ENCODE measurements around the gene WNT9B. TPM values are rescaled to one million over a fixed set of nuclear protein-coding genes. Genes with fewer than 3 reads are reported as not detected.

WNT9B gene
- total RNA-seq, 1 experiment from 2014 or later = not detected

- Histone ChIP-seq H3K36me3 (ENCODE audit: low read depth, low read length) (no peaks in the 10 kb centered on the region), H3K4me2 (ENCODE audit: low read length) (no peak overlapping the region), H3K27me3 (ENCODE audit: low read length) (peaks cover 9% of the 10 kb centered on the region; the same call in 1 of the 2 replicates), H3K4me1 (ENCODE audit: insufficient read depth, low read length) (no peaks in the 10 kb centered on the region), H3K79me2 (ENCODE audit: low read length) (no peaks in the 10 kb centered on the region), H3F3A (ENCODE audit: low read length, unreplicated experiment) (no peaks in the 10 kb centered on the region), H3K9me3 (ENCODE audit: low read length) (no peaks in the 10 kb centered on the region), H3K9me2 (replicated peaks; ENCODE audit: low read length) (no peaks in the 10 kb centered on the region), H2AFZ (ENCODE audit: low read length) (no peak overlapping the region), H3K4me3 (ENCODE audit: low read length) (no peak overlapping the region), H4K20me1 (ENCODE audit: low read length) (no peaks in the 10 kb centered on the region), H3K27ac (ENCODE audit: low read length) (no peak overlapping the region), H3K9ac (ENCODE audit: low read length) (no peak overlapping the region)
- ATAC-seq (no peak), DNase-seq (no peak)
- ChIA-PET POLR2A (ENCODE audit: unreplicated experiment) (no interaction called here), CTCF (no interaction called here)
- TF ChIP-seq EZH2phosphoT487 (IDR thresholded peaks at IDR 0.05; ENCODE audit: borderline replicate concordance, low read length) (no peak), CTCF (conservative IDR thresholded peaks at IDR 0.05; ENCODE audit: low read depth, low read length) (no peak), EZH2 (IDR thresholded peaks at IDR 0.05; ENCODE audit: low read length, unreplicated experiment) (no peak)
- no TSS peak for BruUV-seq (replicated peaks)
- intact Hi-C loops (cut with micrococcal nuclease) = no loop called here
Measured at GRCh38 chr17:46869975-46870803, 18.8 kb downstream of the WNT9B start.

DNA sequence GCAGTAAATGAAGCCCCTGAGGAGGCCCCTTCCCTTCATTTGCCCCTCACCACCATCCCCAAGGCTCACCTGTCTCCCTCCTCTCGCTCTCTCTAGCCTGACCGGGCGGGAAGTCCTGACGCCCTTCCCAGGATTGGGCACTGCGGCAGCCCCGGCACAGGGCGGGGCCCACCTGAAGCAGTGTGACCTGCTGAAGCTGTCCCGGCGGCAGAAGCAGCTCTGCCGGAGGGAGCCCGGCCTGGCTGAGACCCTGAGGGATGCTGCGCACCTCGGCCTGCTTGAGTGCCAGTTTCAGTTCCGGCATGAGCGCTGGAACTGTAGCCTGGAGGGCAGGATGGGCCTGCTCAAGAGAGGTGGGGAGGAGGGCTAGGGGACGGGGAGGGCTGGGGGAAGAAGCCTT, 21.0 kb downstream of the WNT9B start:
- Histone ChIP-seq H2AFZ (ENCODE audit: low read length) (no peak overlapping the region), H3K9me3 (ENCODE audit: low read length) (no peaks in the 10 kb centered on the region), H4K20me1 (ENCODE audit: low read length) (no peaks in the 10 kb centered on the region), H3K4me1 (ENCODE audit: insufficient read depth, low read length) (no peaks in the 10 kb centered on the region), H3F3A (ENCODE audit: low read length, unreplicated experiment) (no peaks in the 10 kb centered on the region), H3K4me2 (ENCODE audit: low read length) (no peak overlapping the region), H3K27ac (ENCODE audit: low read length) (no peak overlapping the region), H3K79me2 (ENCODE audit: low read length) (no peaks in the 10 kb centered on the region), H3K4me3 (ENCODE audit: low read length) (no peak overlapping the region), H3K27me3 (ENCODE audit: low read length) (no peaks in the 10 kb centered on the region), H3K9ac (ENCODE audit: low read length) (no peak overlapping the region), H3K36me3 (ENCODE audit: low read depth, low read length) (no peaks in the 10 kb centered on the region), H3K9me2 (replicated peaks; ENCODE audit: low read length) (no peaks in the 10 kb centered on the region)
- no peak for TF ChIP-seq EZH2 (IDR thresholded peaks at IDR 0.05; ENCODE audit: low read length, unreplicated experiment)
- no peak for TF ChIP-seq EZH2phosphoT487 (IDR thresholded peaks at IDR 0.05; ENCODE audit: borderline replicate concordance, low read length)
- no peak for TF ChIP-seq CTCF (conservative IDR thresholded peaks at IDR 0.05; ENCODE audit: low read depth, low read length)
- ATAC-seq (no peak), DNase-seq (no peak)
- intact Hi-C loops (cut with micrococcal nuclease) = no loop called here
- ChIA-PET CTCF (no interaction called here), POLR2A (ENCODE audit: unreplicated experiment) (no interaction called here)
- BruUV-seq (replicated peaks) = no TSS peak

GRCh38 chr17:46873941-46874645, 22.7 kb downstream of the WNT9B start:
- Histone ChIP-seq H3K9me3 (ENCODE audit: low read length) (no peaks in the 10 kb centered on the region), H3K9ac (ENCODE audit: low read length) (no peak overlapping the region), H3K79me2 (ENCODE audit: low read length) (no peaks in the 10 kb centered on the region), H2AFZ (ENCODE audit: low read length) (no peak overlapping the region), H3F3A (ENCODE audit: low read length, unreplicated experiment) (no peaks in the 10 kb centered on the region), H4K20me1 (ENCODE audit: low read length) (no peaks in the 10 kb centered on the region), H3K4me3 (ENCODE audit: low read length) (no peak overlapping the region), H3K27me3 (ENCODE audit: low read length) (no peaks in the 10 kb centered on the region), H3K4me1 (ENCODE audit: insufficient read depth, low read length) (no peaks in the 10 kb centered on the region), H3K4me2 (ENCODE audit: low read length) (no peak overlapping the region), H3K9me2 (replicated peaks; ENCODE audit: low read length) (no peaks in the 10 kb centered on the region), H3K27ac (ENCODE audit: low read length) (no peak overlapping the region), H3K36me3 (ENCODE audit: low read depth, low read length) (no peaks in the 10 kb centered on the region)
- DNase-seq = no peak
- no peak for TF ChIP-seq EZH2phosphoT487 (IDR thresholded peaks at IDR 0.05; ENCODE audit: borderline replicate concordance, low read length)
- TF ChIP-seq CTCF (conservative IDR thresholded peaks at IDR 0.05; ENCODE audit: low read depth, low read length) = no peak
- TF ChIP-seq EZH2 (IDR thresholded peaks at IDR 0.05; ENCODE audit: low read length, unreplicated experiment) = no peak
- no TSS peak for BruUV-seq (replicated peaks)
- CTCF ChIA-PET = no interaction called here
- intact Hi-C loops (cut with micrococcal nuclease) = no loop called here
- no peak for ATAC-seq
- POLR2A ChIA-PET (ENCODE audit: unreplicated experiment) = interaction anchor here (0.5 kb wide), 1 partner anchor 99 kb away, joined by 4 read pairs; no protein-coding TSS in a partner anchor
